Neural cell (in vitro differentiated cells): ENCODE data around the gene TLL2. TPM values are rescaled to one million over a fixed set of nuclear protein-coding genes. Genes with fewer than 3 reads are reported as not detected.
A peak's percentile ranks its signal among the peaks of the same experiment; 100 is the strongest.

Source experiments
- H2AFZ ChIP-seq: fragments of 200-600, 300-800 bp; sonication (generic), shearing (Covaris generic); 2 replicates; pipeline ENCODE4 v1.6.0; 2014; ENCODE audit warnings: low read depth, mild to moderate bottlenecking, antibody characterized with exemption, low read length, moderate library complexity
- H3F3A ChIP-seq: fragments of 200-600 bp; shearing (Covaris generic); 2 replicates; pipeline ENCODE4 v1.6.1; 2016; ENCODE audit warnings: mild to moderate bottlenecking, moderate library complexity, mixed read lengths, antibody characterized with exemption, low read length; ENCODE audit not compliant: insufficient read depth, poor library complexity, severe bottlenecking
- H3K27ac ChIP-seq: fragments of 200-600, 300-800 bp; sonication (generic), shearing (Covaris generic); 2 replicates; pipeline ENCODE4 v1.5.1; 2014; ENCODE audit warnings: mild to moderate bottlenecking, low read length, moderate library complexity
- H3K27me3 ChIP-seq: fragments of 300-800, 200-600 bp; sonication (generic), shearing (Covaris generic); 2 replicates; pipeline ENCODE4 v1.6.0; 2014; ENCODE audit warnings: mild to moderate bottlenecking, low read depth, low read length, moderate library complexity; ENCODE audit not compliant: insufficient read depth
- H3K36me3 ChIP-seq: fragments of 300-800, 200-600 bp; sonication (generic), shearing (Covaris generic); 2 replicates; pipeline ENCODE4 v1.5.1; 2014; ENCODE audit warnings: mild to moderate bottlenecking, antibody characterized with exemption, low read length, moderate library complexity; ENCODE audit not compliant: insufficient read depth
- H3K4me2 ChIP-seq: fragments of 300-800, 200-600 bp; sonication (generic), shearing (Covaris generic); 2 replicates; pipeline ENCODE4 v1.6.0; 2014; ENCODE audit warnings: mild to moderate bottlenecking, low read length
- H3K4me3 ChIP-seq: fragments of 300-800, 200-600 bp; sonication (generic), shearing (Covaris generic); 2 replicates; pipeline ENCODE4 v1.5.1; 2014; ENCODE audit warnings: mild to moderate bottlenecking, low read length, moderate library complexity
- H3K79me2 ChIP-seq: fragments of 200-600 bp; shearing (Covaris generic); replicated peaks from 2 replicates; pipeline ENCODE4 v1.6.0; 2014; ENCODE audit warnings: mild to moderate bottlenecking, low read length, moderate library complexity; ENCODE audit not compliant: insufficient read depth
- H3K9ac ChIP-seq: fragments of 300-800, 200-600 bp; sonication (generic), shearing (Covaris generic); 2 replicates; pipeline ENCODE4 v1.6.1; 2016; ENCODE audit warnings: mild to moderate bottlenecking, low read length, mixed read lengths
- H3K9me2 ChIP-seq: fragments of 200-600 bp; shearing (Covaris generic); 2 replicates; pipeline ENCODE4 v1.6.1; 2016; ENCODE audit warnings: mild to moderate bottlenecking, low read length, mixed read lengths; ENCODE audit not compliant: insufficient read depth
- H3K9me3 ChIP-seq: fragments of 200-600, 300-800 bp; sonication (generic), shearing (Covaris generic); 2 replicates; pipeline ENCODE4 v1.6.1; 2016; ENCODE audit warnings: mild to moderate bottlenecking, mixed run types, low read length, moderate library complexity, mixed read lengths
- H4K20me1 ChIP-seq: fragments of 200-600 bp; shearing (Covaris generic); 2 replicates; pipeline ENCODE4 v1.6.1; 2016; ENCODE audit warnings: mild to moderate bottlenecking, mixed run types; ENCODE audit not compliant: insufficient read depth
- CTCF ChIP-seq: fragments of 450-650 bp; IDR thresholded peaks from 2 replicates; pipeline ENCODE4 v1.5.1; 2014; ENCODE audit warnings: antibody characterized with exemption, mild to moderate bottlenecking, moderate library complexity; ENCODE audit not compliant: poor library complexity, severe bottlenecking
- EP300 ChIP-seq: fragments of 450-650 bp; conservative IDR thresholded peaks from 2 replicates; pipeline ENCODE4 v1.6.1; 2014; ENCODE audit warnings: antibody characterized with exemption, mild to moderate bottlenecking, moderate library complexity; ENCODE audit not compliant: poor library complexity, severe bottlenecking
- EZH2 ChIP-seq: fragments of 200-600, 300-800 bp; shearing (Covaris generic), sonication (generic); IDR thresholded peaks from 2 replicates; pipeline ENCODE4 v1.6.1; 2014; ENCODE audit warnings: antibody characterized with exemption, low read length, borderline replicate concordance, mild to moderate bottlenecking; ENCODE audit not compliant: insufficient read depth, poor library complexity, severe bottlenecking
- MXI1 ChIP-seq: fragments of 450-650 bp; conservative IDR thresholded peaks from 2 replicates; pipeline ENCODE4 v1.6.1; 2014; ENCODE audit warnings: antibody characterized with exemption, mild to moderate bottlenecking; ENCODE audit not compliant: poor library complexity, severe bottlenecking
- POLR2AphosphoS5 ChIP-seq: IDR thresholded peaks from 2 replicates; pipeline ENCODE4 v1.6.1; 2012
- RAD21 ChIP-seq: fragments of 450-650 bp; conservative IDR thresholded peaks from 2 replicates; pipeline ENCODE4 v1.6.1; 2014; ENCODE audit warnings: antibody characterized with exemption, mild to moderate bottlenecking, moderate library complexity
- REST ChIP-seq: IDR thresholded peaks from 2 replicates; pipeline ENCODE4 v1.6.1; 2012; ENCODE audit warnings: borderline replicate concordance
- SMC3 ChIP-seq: fragments of 450-650 bp; conservative IDR thresholded peaks from 2 replicates; pipeline ENCODE4 v1.6.1; 2014; ENCODE audit warnings: antibody characterized with exemption, mild to moderate bottlenecking, moderate library complexity; ENCODE audit not compliant: poor library complexity
- TAF1 ChIP-seq: IDR thresholded peaks from 2 replicates; pipeline ENCODE4 v1.6.1; 2012; ENCODE audit warnings: low read depth
- polyA plus RNA-seq: library from polyadenylated mRNA; depleted of rRNA; stranded (reverse); fragments of >200 nt; gene quantifications from 2 replicates; pipeline ENCODE4 v1.2.3, GENCODE V29; 2014

Gene TLL2
- polyA plus RNA-seq, 1 donor from 2014 or later, result 0.11 TPM

GRCh38 chr10:96491303-96491702, 22.4 kb downstream of the TLL2 start:
- Histone ChIP-seq H3K4me2 (no peak overlapping the region), H2AFZ (no peak overlapping the region), H3K36me3 (no peaks in the 10 kb centered on the region), H3K9me2 (no peaks in the 10 kb centered on the region), H3K4me3 (no peak overlapping the region), H3K27ac (no peak overlapping the region), H4K20me1 (no peaks in the 10 kb centered on the region), H3K9ac (no peak overlapping the region), H3F3A (no peaks in the 10 kb centered on the region), H3K79me2 (no peaks in the 10 kb centered on the region), H3K9me3 (no peaks in the 10 kb centered on the region), H3K27me3 (peaks cover 4% of the 10 kb centered on the region)
- TF ChIP-seq CTCF (no peak), RAD21 (peak; percentile 35), REST (no peak), TAF1 (no peak)

GRCh38 chr10:96488161-96488935, 25.4 kb downstream of the TLL2 start:
- Histone ChIP-seq H3K9me2 (no peaks in the 10 kb centered on the region), H3K4me3 (no peak overlapping the region), H2AFZ (no peak overlapping the region), H3K27me3 (no peaks in the 10 kb centered on the region), H3K4me2 (no peak overlapping the region), H3K27ac (no peak overlapping the region), H3K9me3 (no peaks in the 10 kb centered on the region), H3K9ac (no peak overlapping the region), H3K36me3 (no peaks in the 10 kb centered on the region), H3K79me2 (no peaks in the 10 kb centered on the region), H3F3A (no peaks in the 10 kb centered on the region), H4K20me1 (no peaks in the 10 kb centered on the region)
- TF ChIP-seq RAD21, result no peak
- no peak for TF ChIP-seq MXI1
- no peak for TF ChIP-seq POLR2AphosphoS5
- TF ChIP-seq EZH2, result no peak
- TF ChIP-seq EP300, result no peak
- TF ChIP-seq REST, result no peak
- TF ChIP-seq SMC3, result no peak
- TF ChIP-seq CTCF, result no peak
- no peak for TF ChIP-seq TAF1
